ENCODE measurements around the gene IL11RA.

IL11RA gene

DNA sequence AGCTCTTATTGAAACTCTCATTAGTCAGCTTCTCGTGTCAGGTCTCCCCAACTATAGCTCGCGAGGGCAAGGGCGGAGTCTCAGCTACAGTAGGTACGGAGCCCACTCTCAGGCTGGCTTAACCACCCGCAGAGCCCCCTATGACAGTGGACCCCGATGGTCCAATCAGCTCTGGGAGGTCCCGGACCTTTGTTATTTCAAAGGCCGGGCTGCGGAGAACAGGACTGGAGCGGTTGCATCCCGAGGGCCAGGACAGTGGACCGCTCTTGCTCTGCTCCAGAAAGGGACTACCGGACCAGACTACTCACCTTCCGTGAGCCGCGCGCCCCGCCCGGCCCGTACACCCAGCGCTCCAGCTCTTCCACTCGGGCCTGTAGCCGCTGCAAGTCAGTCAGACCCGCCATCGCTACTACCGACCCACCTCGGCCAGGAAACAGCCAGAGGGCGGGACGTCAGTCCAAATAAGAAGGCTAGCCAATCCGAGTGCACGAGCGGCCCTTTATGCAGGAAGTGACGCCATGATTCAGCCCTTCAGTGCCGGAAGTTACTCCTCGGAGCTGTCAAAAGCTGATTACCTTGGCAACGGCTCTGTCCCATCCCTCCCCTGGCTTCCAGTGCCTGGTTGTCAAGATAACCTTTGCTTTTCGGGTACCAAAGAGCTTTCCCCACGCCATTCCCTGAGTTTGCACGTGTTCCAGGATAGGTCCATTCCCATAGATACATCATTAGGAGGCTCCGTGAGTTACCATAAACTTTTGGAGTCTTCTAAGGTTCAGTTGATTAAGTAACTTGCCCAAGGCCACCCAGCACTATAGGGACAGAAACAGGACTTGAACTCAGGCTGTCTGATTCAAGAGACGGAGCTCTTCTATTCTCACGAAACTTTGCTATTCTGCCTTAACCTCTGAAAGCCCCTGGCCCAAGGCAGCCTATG, 31.7 kb upstream of the IL11RA start, which contains the start of gene DCTN3:
Gene DCTN3, minus strand, starts transcription at position 435 of the 934 bp plus-strand sequence. Its CDS starts 31 bp downstream, at position 404.
- peak; percentile 82 for DNase-seq (ENCODE audit: extremely low read depth, insufficient read length)
- H3K27me3 ChIP-seq (replicated peaks; ENCODE audit: control insufficient read depth, insufficient read depth, low read length) = no peaks in the 10 kb centered on the region; the same call in 1 of the 2 replicates
- H3K36me3 ChIP-seq (ENCODE audit: control insufficient read depth, insufficient read depth, low read length) = peaks cover 9% of the 10 kb centered on the region
- H3K4me3 ChIP-seq (replicated peaks; ENCODE audit: low read depth, low read length) = peak within 1 kb of the TSS; percentile 92
- no peak for TF ChIP-seq CTCF (IDR thresholded peaks at IDR 0.05; ENCODE audit: insufficient read depth, low read length, poor library complexity, severe bottlenecking)

DNA sequence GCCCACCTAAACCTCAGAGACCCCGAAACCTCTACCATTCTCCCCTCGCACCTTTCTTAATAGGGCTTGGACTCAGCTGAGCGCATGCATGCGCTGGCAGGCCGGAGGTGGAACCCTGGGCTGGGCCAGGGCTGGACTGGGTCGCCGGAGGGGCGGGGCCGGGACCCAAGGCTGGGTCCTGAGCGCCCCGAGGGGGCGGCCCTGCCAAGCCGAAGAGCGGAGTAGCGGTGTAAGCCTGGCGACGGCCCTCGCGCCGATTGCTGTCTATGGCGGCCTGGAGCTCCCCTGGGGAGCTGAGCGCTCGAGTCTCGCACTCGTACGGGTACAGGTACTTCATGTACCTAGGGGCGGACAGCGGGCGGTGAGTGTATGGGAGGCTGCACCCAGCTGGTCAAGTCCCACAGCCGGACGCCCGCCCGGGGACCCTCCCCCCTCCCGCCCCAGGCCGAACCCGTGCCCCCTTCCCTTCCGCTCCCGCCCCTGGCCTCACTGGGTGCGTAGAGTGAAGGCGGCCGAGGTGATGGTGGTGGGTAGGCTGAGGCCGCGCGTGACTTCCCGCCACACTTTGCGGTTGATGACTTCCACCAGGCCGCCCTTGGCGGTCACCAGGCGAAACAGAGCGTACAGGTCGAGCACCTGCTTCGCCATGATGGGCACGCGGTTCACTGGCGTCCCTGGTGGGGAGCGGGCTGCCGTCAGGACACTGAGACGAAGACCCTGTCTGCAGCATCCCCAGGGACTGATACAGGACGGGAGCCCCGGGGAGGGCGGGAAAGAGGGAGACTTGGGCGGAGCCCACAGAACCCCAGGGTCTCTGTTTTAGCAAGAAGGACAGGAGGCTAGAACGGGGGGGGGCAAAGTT, 28.4 kb upstream of the IL11RA start:
- H3K27me3 ChIP-seq (replicated peaks; ENCODE audit: control insufficient read depth, insufficient read depth, low read length) = peaks cover 3% of the 10 kb centered on the region

GRCh38 chr9:34624475-34625185, 27.4 kb upstream of the IL11RA start:
- Histone ChIP-seq H3K27me3 (replicated peaks; ENCODE audit: control insufficient read depth, insufficient read depth, low read length) (peaks cover 6% of the 10 kb centered on the region), H3K4me3 (replicated peaks; ENCODE audit: low read depth, low read length) (no peak overlapping the region), H3K36me3 (ENCODE audit: control insufficient read depth, insufficient read depth, low read length) (no peaks in the 10 kb centered on the region)
- TF ChIP-seq CTCF (IDR thresholded peaks at IDR 0.05; ENCODE audit: insufficient read depth, low read length, poor library complexity, severe bottlenecking) = no peak
- no peak for DNase-seq (ENCODE audit: extremely low read depth, insufficient read length)

More for the DNA sequence above, 28.4 kb upstream of the IL11RA start:
- TF ChIP-seq CTCF (IDR thresholded peaks at IDR 0.05; ENCODE audit: insufficient read depth, low read length, poor library complexity, severe bottlenecking) = no peak
- Histone ChIP-seq H3K4me3 (replicated peaks; ENCODE audit: low read depth, low read length) (no peak overlapping the region), H3K36me3 (ENCODE audit: control insufficient read depth, insufficient read depth, low read length) (no peaks in the 10 kb centered on the region)
- DNase-seq (ENCODE audit: extremely low read depth, insufficient read length) = no peak

DNA sequence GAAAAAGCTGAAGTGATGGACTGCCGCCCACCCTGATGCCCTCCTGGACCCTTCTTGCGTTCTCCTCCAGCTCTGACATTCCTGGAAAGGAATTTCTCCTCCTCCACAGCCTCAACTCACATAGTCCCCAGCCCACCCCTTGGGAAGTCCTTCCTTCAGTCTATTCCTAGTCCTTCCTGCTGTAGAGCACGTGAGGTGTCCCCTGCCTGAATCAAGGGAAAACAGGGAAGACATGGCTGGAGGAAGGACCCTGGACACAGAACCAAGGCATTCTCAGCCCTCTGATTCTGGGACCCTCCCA, 26.8 kb upstream of the IL11RA start:
- DNase-seq (ENCODE audit: extremely low read depth, insufficient read length) = no peak
- Histone ChIP-seq H3K36me3 (ENCODE audit: control insufficient read depth, insufficient read depth, low read length) (no peaks in the 10 kb centered on the region), H3K4me3 (replicated peaks; ENCODE audit: low read depth, low read length) (no peak overlapping the region), H3K27me3 (replicated peaks; ENCODE audit: control insufficient read depth, insufficient read depth, low read length) (peaks cover 6% of the 10 kb centered on the region)
- TF ChIP-seq CTCF (IDR thresholded peaks at IDR 0.05; ENCODE audit: insufficient read depth, low read length, poor library complexity, severe bottlenecking) = no peak

Measured in GM06990 (cell line).